Ishikawa (cell line): Measurements from ENCODE around the gene ADAMTS12.

ENCODE experiments used
- EP300 ChIP-seq: IDR thresholded peaks from 2 replicates; pipeline ENCODE4 v1.6.1; 2012; ENCODE audit warnings: borderline replicate concordance
- MAX ChIP-seq: IDR thresholded peaks from 2 replicates; pipeline ENCODE4 v1.6.1; 2012
- RAD21 ChIP-seq: IDR thresholded peaks from 2 replicates; pipeline ENCODE4 v1.6.1; 2012; ENCODE audit warnings: low read depth
- TAF1 ChIP-seq: IDR thresholded peaks from 2 replicates; pipeline ENCODE4 v1.6.1; 2012; ENCODE audit warnings: low read depth, mild to moderate bottlenecking
- TEAD4 ChIP-seq: IDR thresholded peaks from 2 replicates; pipeline ENCODE4 v1.6.1; 2012
- USF1 ChIP-seq: IDR thresholded peaks from 2 replicates; pipeline ENCODE4 v1.6.1; 2012
- YY1 ChIP-seq: IDR thresholded peaks from 2 replicates; pipeline ENCODE4 v1.6.1; 2012; ENCODE audit warnings: low read depth
- ZBTB7A ChIP-seq: IDR thresholded peaks from 2 replicates; pipeline ENCODE4 v1.6.1; 2012; ENCODE audit warnings: low read depth
- TF ChIP-seq, protein P1 (sequence below): IDR thresholded peaks from 2 replicates; pipeline ENCODE4 v1.6.1; 2012; ENCODE audit warnings: low read depth, mild to moderate bottlenecking

GRCh38 chr5:33753704-33754103 lies 138.1 kb downstream of the ADAMTS12 start:
- TF ChIP-seq, protein P1, sequence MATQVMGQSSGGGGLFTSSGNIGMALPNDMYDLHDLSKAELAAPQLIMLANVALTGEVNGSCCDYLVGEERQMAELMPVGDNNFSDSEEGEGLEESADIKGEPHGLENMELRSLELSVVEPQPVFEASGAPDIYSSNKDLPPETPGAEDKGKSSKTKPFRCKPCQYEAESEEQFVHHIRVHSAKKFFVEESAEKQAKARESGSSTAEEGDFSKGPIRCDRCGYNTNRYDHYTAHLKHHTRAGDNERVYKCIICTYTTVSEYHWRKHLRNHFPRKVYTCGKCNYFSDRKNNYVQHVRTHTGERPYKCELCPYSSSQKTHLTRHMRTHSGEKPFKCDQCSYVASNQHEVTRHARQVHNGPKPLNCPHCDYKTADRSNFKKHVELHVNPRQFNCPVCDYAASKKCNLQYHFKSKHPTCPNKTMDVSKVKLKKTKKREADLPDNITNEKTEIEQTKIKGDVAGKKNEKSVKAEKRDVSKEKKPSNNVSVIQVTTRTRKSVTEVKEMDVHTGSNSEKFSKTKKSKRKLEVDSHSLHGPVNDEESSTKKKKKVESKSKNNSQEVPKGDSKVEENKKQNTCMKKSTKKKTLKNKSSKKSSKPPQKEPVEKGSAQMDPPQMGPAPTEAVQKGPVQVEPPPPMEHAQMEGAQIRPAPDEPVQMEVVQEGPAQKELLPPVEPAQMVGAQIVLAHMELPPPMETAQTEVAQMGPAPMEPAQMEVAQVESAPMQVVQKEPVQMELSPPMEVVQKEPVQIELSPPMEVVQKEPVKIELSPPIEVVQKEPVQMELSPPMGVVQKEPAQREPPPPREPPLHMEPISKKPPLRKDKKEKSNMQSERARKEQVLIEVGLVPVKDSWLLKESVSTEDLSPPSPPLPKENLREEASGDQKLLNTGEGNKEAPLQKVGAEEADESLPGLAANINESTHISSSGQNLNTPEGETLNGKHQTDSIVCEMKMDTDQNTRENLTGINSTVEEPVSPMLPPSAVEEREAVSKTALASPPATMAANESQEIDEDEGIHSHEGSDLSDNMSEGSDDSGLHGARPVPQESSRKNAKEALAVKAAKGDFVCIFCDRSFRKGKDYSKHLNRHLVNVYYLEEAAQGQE = no peak
- TF ChIP-seq EP300 (no peak), USF1 (no peak), RAD21 (no peak), YY1 (no peak), MAX (no peak), TAF1 (no peak), TEAD4 (no peak), ZBTB7A (no peak)
